Hematopoietic multipotent progenitor cell treated with erythropoietin and hydrocortisone succinate and interleukin-3 and kit ligand, for 15 days (in vitro differentiated cells): ENCODE measurements around the gene TCEANC.
"Not testable (repeated sequence)": the region's sequence is repeated elsewhere in the genome, so short reads cannot be mapped to it uniquely, and the experiment has no call there.

Source experiments
- DNase-seq: peaks from one replicate; pipeline ENCODE4 v3.0.0-alpha.2; 2015; ENCODE audit warnings: low spot score

The TCEANC gene, protein sequence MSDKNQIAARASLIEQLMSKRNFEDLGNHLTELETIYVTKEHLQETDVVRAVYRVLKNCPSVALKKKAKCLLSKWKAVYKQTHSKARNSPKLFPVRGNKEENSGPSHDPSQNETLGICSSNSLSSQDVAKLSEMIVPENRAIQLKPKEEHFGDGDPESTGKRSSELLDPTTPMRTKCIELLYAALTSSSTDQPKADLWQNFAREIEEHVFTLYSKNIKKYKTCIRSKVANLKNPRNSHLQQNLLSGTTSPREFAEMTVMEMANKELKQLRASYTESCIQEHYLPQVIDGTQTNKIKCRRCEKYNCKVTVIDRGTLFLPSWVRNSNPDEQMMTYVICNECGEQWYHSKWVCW

DNA sequence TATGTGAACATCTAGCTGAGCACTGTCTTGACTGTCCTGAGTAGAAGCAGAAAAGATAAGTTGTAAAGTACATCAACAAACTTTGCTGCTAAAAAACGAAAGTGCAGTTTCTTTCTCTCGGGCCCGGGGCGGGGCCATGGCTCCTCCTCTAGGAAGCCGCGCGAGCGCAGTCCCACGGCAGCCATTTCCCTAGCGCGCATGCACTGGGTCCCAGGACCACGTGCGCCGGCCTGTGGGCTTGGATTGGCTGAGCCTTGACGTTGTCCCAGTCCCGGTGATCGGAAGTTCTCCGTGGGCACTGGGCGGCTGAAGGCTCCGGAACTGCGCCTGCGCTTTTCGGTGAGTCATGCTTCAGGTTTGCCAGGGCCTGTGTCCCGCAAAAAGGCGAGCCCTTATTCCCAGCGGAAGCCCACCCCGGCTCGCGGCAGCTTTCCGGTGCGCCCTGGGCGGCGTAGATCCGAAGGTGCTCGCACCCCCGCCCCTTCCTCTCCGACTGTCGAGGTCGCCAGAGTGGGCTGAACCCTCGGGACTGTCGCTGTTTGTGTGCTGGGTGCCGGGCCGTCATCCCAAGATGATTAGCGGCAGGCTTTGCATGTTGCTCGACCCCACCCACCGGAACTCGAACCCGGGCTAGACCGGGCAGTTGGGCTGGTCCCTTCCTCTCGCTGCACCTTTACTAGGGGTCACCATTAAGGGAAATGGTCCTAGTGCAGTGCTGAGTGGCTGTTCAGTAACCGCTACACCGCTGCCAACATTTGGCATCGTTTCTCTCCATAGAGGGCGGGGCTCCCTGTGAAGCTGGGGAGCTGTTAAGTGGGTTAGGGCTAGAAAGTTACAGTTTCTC is at the start of gene TCEANC:
Gene TCEANC (plus strand): TSS at position 292 of the 844 bp plus-strand sequence. CDS start 9,368 bp downstream, outside the sequence.
- peak; percentile 93 for DNase-seq

- no peak for DNase-seq
Observed at GRCh38 chrX:13605611-13606010, 47.3 kb upstream of the TCEANC start.

- DNase-seq = no peak
Observed at GRCh38 chrX:13607331-13607995, 45.5 kb upstream of the TCEANC start.

- DNase-seq = no peak
Observed at GRCh38 chrX:13607996-13608365, 45.0 kb upstream of the TCEANC start.

- DNase-seq = no peak
Observed at GRCh38 chrX:13614154-13614553, 38.8 kb upstream of the TCEANC start.

DNA sequence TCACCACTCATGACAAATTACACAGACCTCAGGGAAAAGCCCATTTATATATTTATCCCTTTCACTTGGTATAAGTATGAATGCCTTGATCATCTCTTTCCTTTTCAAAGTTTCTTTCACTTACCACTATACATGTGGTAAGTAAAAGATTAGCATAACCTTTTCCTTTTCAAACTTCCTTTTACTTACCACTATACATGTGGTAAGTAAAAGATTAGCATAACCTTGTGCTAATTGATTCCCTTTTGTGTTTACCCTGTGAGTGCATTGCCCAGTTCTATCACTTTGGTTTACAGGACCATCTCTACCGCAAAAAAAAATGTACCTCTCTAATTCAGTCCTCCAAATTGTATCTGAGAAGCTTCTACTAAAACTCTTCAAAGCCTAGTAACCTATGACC is 32.7 kb upstream of the TCEANC start:
- no peak for DNase-seq

- DNase-seq = no peak
Observed at GRCh38 chrX:13622401-13622964, 30.5 kb upstream of the TCEANC start.

GRCh38 chrX:13627306-13627705 is 25.6 kb upstream of the TCEANC start:
- no peak for DNase-seq

DNA sequence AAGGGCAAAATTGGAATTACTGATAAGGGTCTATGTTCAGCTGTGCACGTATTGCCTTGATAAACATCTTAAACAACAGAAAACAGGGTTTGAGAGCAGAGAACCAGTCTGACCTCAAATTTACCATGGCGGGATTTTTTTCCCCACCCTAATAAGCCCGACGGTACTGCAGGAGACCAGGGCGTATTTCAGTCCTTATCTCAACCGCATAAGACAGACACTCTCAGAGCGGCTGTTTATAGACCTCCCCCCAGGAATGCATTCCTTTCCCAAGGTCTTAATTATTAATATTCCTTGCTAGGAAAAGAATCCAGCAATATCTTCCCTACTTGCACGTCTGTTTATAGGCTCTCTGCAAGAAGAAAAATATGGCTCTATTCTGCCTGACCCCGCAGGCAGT is 15.7 kb upstream of the TCEANC start:
- not testable (repeated sequence) for DNase-seq

DNA sequence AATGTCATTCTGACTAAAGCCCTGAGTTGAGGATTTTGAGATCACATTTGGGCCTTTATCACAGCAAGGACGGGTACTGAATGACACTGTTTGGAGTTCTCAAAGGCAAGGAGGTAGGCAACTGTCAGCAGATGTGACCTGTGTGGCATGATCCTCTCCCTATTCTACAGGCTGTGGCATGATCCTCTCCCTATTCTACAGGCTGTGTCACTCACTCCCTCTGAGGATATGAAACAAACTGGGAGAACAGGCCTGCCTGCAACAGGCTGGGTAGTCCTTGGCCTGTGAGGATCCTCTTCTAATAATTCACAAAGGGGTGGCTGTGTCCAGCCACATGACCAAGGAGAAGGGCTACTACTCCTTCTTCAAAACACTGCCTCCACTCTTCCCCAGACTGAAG is 14.9 kb upstream of the TCEANC start:
- DNase-seq = no peak

GRCh38 chrX:13638826-13639225 is 14.1 kb upstream of the TCEANC start:
- no peak for DNase-seq

GRCh38 chrX:13641684-13642083 is 11.3 kb upstream of the TCEANC start:
- DNase-seq = not testable (repeated sequence)

GRCh38 chrX:13645464-13646153 is 7.3 kb upstream of the TCEANC start:
- peak; percentile 6 for DNase-seq

GRCh38 chrX:13646154-13646549 is 6.8 kb upstream of the TCEANC start:
- peak; percentile 77 for DNase-seq

DNA sequence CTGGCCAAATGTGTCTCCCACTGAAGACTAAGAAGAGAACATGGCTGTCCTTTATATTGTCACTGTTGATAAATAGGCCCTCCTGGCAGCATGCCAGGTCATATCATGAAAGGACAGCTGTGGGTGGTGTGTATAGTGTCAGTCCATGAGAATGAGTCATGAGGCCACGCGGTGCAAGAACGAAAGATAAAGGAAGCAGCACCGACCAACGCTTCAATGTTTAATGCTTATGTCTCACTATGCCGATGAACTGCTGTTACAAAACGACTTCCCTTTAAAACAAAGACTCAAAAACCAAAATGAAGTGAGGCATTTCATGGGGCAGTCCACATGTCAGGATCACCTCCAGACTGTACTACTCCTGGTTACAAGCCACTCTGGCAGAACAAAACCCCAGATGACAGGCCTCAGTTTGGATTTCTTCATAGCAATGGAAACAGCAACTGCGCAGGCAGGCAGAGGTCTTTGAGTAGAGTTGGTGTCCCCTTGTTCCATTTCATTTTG is 5.2 kb upstream of the TCEANC start:
- DNase-seq = peak; percentile 95

DNA sequence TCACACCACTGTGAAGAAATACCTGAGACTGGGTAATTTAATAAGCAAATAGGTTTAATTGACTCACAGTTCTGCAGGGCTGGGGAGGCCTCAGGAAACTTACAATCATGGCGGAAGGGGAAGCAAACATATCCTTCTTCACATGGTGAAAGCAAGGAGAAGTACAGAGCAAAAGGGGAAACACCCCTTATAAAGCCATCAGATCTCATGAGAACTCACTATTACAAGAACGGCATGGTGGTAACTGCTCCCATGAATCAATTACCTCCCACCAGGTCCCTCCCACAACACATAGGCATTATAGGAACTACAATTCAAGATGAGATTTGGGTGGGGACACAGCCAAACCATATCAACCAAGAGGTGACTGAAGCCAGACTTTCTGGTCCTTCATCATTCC is 4.6 kb upstream of the TCEANC start:
- peak; percentile 33 for DNase-seq

GRCh38 chrX:13649838-13650237 is 3.1 kb upstream of the TCEANC start:
- DNase-seq = no peak

DNA sequence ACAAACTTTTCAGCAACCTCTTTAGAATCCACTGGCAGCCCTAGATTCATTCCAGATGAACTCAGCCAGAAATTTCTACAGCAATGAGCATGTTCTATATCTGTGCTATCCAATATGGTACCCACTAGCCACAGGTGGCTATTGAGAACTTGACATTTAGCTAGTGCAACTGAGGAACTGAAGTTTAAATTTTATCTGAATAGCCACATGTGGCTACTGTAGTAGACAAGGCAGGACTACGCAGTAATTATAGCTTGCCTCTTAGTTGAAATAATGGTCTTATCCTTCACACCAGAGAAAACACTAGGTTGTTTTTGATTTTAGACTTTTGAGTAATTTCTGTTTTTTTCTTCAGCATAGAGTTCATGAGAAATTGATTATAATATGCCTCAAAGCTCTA is 2.6 kb upstream of the TCEANC start:
- peak; percentile 7 for DNase-seq

DNA sequence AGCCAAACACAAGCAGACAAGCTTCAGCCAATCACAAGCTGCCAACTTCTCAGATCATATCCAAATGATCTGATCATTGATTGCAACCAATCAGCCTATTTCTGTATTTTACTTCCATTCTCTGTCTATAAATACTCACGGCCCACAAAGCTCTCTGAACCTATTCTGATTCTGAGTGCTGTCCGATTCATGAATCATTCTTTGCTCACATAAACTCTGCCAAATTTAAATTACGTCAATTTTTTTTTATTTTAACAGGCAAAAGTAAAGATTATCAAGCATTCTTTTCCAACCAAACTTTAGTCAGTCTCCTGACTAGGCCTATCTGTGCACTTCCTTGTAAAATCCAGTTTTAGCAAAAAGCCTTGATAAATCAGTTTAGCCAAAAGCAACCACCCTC is 1.8 kb upstream of the TCEANC start:
- DNase-seq = no peak

DNA sequence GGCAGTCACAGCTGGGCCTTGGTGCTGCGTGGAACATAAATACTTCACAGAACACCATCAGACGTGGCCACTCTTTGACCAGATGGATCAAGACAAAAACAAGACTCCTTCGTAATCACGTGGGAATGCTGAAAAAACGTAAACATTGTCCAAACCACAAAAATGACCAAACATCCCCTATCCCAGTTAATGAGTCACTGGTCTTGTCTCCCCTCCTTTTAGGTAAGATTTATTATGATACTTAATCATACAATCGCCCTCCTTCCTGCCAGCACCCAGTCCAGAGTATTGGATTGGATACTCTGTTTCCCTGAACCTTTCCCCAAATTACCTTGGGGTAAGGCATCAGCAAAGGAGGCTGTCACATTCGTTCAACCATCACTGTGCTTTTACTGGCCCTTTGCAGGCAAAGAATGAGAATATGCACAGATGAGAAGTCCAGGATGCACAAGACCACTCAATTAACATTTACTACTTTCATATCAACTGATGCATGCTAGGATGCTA is 601 bp upstream of the TCEANC start:
- DNase-seq = no peak

DNA sequence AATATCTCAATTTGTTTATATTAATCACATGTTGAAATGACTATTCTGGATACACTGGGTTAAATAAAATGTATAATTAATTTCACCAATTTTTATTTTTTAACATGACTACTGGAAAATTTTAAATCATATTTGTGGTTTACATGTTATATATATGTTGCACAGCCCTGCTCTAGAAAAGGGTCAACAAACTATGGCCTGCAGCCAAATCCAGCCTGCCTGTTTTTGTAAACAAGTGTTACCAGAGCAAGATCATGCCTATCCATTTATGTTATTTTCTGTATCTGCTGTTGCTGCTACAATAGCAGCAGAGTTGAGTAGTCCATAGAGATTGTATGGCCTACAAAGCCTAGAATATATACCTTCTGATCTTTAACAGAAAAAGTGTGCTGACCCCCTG is 1.2 kb downstream of the TCEANC start:
- peak; percentile 65 for DNase-seq
